ENCODE results near the gene TICAM1.
A peak's percentile ranks its signal among the peaks of the same experiment; 100 is the strongest.

The TICAM1 gene

DNA sequence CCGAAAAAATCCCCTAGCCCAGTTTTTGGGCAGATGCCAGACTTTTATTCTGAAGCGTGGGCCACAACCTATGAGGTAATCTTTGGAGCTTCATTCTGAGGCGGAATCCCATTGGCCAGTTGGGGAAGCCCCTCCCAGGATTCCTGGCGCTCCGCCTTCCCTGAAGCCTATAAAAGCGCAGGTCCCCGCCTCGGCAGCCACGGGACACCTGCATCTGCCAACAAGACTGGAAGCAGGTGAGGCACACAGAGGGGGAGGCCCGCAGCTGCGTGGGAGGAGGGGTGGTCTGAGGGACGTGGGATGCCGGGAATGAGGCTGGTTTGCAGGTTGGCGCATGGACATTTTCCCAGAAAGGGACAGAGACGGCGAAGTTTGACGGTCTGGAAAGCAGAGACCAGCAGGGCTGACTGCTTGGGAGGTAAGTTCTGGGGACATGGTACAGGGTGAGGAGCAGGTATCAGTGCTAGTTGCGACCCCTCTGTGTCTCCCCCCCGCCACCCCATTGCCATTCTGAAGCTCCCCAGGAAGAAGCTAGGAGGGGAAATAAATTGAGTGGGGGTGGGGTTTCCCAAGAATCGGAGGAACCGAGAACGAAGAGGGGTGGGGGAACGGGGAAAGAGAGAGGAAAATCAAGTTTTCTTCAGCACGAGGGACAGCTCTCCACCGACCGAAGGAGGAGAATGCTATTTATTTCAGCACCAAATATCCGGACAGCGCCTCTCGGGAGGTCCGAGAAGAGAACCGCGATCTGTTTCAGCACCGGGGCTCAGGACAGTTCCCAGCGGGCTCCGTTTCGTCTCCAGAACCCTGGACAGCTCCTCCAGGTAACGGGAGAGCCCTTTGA is 62.4 kb downstream of the TICAM1 start:
- peak; percentile 65 to 76 for DNase-seq

Data from NCI-H1930 (cell line).